ENCODE results near the gene SWT1. TPM values are rescaled to one million over a fixed set of nuclear protein-coding genes. Genes with fewer than 3 reads are reported as not detected.
A peak's percentile ranks its signal among the peaks of the same experiment; 100 is the strongest.
"Not testable (repeated sequence)": the region's sequence is repeated elsewhere in the genome, so short reads cannot be mapped to it uniquely, and the experiment has no call there.

Gene SWT1
- total and polyA plus RNA-seq, 2 of the 13 experiments (the other 11 are each of a cell fraction or from before 2014, with no cell fraction given), result 1.7 to 2.5 TPM

DNA sequence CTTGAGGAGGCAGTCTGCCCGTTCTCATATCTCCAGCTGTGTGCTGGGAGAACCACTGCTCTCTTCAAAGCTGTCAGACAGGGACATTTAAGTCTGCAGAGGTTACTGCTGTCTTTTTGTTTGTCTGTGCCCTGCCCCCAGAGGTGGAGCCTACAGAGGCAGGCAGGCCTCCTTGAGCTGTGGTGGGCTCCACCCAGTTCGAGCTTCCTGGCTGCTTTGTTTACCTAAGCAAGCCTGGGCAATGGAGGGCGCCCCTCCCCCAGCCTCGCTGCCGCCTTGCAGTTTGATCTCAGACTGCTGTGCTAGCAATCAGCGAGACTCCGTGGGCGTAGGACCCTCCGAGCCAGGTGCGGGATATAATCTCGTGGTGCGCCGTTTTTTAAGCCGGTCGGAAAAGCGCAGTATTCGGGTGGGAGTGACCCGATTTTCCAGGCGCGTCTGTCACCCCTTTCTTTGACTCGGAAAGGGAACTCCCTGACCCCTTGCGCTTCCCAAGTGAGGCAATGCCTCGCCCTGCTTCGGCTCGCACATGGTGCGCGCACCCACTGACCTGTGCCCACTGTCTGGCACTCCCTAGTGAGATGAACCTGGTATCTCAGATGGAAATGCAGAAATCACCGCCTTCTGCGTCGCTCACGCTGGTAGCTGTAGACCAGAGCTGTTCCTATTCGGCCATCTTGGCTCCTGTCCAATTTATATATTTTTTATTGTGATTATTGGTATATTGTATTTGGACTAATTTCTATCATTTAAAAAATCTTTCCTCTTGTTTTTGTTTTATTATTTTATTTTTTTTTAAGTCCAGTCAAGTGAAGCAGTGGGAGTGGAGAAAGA lies 100.4 kb downstream of the SWT1 start:
- H3K27ac ChIP-seq (ENCODE audit: extremely low read length, insufficient read depth, low read length); H4K20me1 ChIP-seq (ENCODE audit: insufficient read depth, low read length); H3K79me2 ChIP-seq (ENCODE audit: insufficient read depth, low read length); H3K36me3 ChIP-seq (replicated peaks in 1 of 2; ENCODE audit: control insufficient read depth in 1 of 2, insufficient read depth in 2 of 2, low read length in 2 of 2); CTCF ChIA-PET (ENCODE audit: low intra/inter-chr PET ratio, low total read pairs); POLR2A ChIA-PET; intact Hi-C loops (cut with micrococcal nuclease; ENCODE audit: unreplicated experiment); H3K4me3 ChIP-seq (replicated peaks in 1 of 3; ENCODE audit: insufficient read depth in 1 of 3, low read depth in 2 of 3, low read length in 3 of 3); H3K9ac ChIP-seq (ENCODE audit: insufficient read depth, low read depth, low read length); H2AFZ ChIP-seq (ENCODE audit: low read length); in situ Hi-C loops (cut with HindIII; ENCODE audit: extremely low pct_ligation_motif_present, low pct_unique_long_range_greater_than_20kb); H3K9me3 ChIP-seq (ENCODE audit: low read length); DNase-seq (ENCODE audit: low spot score); H3K27me3 ChIP-seq (ENCODE audit: control insufficient read depth in 1 of 2, insufficient read depth in 2 of 2, low read length in 2 of 2); FAIRE-seq; BruUV-seq (replicated peaks); H3K4me2 ChIP-seq (ENCODE audit: low read depth, low read length); ATAC-seq: not testable (repeated sequence)
- TF ChIP-seq, protein P1, sequence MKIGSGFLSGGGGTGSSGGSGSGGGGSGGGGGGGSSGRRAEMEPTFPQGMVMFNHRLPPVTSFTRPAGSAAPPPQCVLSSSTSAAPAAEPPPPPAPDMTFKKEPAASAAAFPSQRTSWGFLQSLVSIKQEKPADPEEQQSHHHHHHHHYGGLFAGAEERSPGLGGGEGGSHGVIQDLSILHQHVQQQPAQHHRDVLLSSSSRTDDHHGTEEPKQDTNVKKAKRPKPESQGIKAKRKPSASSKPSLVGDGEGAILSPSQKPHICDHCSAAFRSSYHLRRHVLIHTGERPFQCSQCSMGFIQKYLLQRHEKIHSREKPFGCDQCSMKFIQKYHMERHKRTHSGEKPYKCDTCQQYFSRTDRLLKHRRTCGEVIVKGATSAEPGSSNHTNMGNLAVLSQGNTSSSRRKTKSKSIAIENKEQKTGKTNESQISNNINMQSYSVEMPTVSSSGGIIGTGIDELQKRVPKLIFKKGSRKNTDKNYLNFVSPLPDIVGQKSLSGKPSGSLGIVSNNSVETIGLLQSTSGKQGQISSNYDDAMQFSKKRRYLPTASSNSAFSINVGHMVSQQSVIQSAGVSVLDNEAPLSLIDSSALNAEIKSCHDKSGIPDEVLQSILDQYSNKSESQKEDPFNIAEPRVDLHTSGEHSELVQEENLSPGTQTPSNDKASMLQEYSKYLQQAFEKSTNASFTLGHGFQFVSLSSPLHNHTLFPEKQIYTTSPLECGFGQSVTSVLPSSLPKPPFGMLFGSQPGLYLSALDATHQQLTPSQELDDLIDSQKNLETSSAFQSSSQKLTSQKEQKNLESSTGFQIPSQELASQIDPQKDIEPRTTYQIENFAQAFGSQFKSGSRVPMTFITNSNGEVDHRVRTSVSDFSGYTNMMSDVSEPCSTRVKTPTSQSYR (CRISPR knock-in tag; IDR thresholded peaks at IDR 0.05; ENCODE audit: borderline replicate concordance), result peak; percentile 62; the same call in 1 of the 2 replicates
- WGBS (ENCODE audit: low lambda C conversion rate), result 93% methylated on average over 10 of the region's 32 CpGs
- peaks cover 18% of the 10 kb centered on the region for H3K4me1 ChIP-seq (ENCODE audit: insufficient read depth, low read length)

DNA sequence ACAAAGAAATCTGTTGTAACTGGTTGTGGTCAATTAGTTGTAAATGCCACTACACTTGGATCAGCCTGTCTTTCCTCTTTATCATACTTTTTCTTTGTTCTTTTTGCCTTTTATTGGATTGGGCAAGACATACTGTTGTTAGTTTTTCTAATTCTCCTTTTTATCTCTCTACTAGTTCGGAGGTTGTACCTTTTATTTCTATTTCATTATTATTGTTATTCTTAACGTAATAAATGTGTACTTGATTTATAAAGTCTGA lies 100.9 kb downstream of the SWT1 start:
- Histone ChIP-seq H2AFZ (ENCODE audit: low read length) (no peak overlapping the region), H3K4me3 (replicated peaks in 1 of 3; ENCODE audit: insufficient read depth in 1 of 3, low read depth in 2 of 3, low read length in 3 of 3) (no peak overlapping the region), H3K4me1 (ENCODE audit: insufficient read depth, low read length) (peaks cover 18% of the 10 kb centered on the region), H3K27me3 (ENCODE audit: control insufficient read depth in 1 of 2, insufficient read depth in 2 of 2, low read length in 2 of 2) (no peaks in the 10 kb centered on the region), H3K9me3 (ENCODE audit: low read length) (no peaks in the 10 kb centered on the region), H3K79me2 (ENCODE audit: insufficient read depth, low read length) (no peaks in the 10 kb centered on the region), H3K36me3 (replicated peaks in 1 of 2; ENCODE audit: control insufficient read depth in 1 of 2, insufficient read depth in 2 of 2, low read length in 2 of 2) (no peaks in the 10 kb centered on the region), H4K20me1 (ENCODE audit: insufficient read depth, low read length) (no peaks in the 10 kb centered on the region), H3K4me2 (ENCODE audit: low read depth, low read length) (no peak overlapping the region), H3K9ac (ENCODE audit: insufficient read depth, low read depth, low read length) (no peak overlapping the region), H3K27ac (ENCODE audit: extremely low read length, insufficient read depth, low read length) (no peak overlapping the region)
- no peak for ATAC-seq
- intact Hi-C loops (cut with micrococcal nuclease; ENCODE audit: unreplicated experiment), result no loop called here
- BruUV-seq (replicated peaks), result no TSS peak
- CTCF ChIA-PET (ENCODE audit: low intra/inter-chr PET ratio, low total read pairs), result no interaction called here
- 94% methylated on average over 2 of the region's 2 CpGs for WGBS (ENCODE audit: low lambda C conversion rate)
- in situ Hi-C loops (cut with HindIII; ENCODE audit: extremely low pct_ligation_motif_present, low pct_unique_long_range_greater_than_20kb), result no loop called here
- no peak for DNase-seq (ENCODE audit: low spot score)
- POLR2A ChIA-PET, result no interaction called here
- no peak for FAIRE-seq
- TF ChIP-seq, protein P2, sequence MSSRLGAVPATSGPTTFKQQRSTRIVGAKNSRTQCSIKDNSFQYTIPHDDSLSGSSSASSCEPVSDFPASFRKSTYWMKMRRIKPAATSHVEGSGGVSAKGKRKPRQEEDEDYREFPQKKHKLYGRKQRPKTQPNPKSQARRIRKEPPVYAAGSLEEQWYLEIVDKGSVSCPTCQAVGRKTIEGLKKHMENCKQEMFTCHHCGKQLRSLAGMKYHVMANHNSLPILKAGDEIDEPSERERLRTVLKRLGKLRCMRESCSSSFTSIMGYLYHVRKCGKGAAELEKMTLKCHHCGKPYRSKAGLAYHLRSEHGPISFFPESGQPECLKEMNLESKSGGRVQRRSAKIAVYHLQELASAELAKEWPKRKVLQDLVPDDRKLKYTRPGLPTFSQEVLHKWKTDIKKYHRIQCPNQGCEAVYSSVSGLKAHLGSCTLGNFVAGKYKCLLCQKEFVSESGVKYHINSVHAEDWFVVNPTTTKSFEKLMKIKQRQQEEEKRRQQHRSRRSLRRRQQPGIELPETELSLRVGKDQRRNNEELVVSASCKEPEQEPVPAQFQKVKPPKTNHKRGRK (CRISPR knock-in tag; IDR thresholded peaks at IDR 0.05), result no peak

Data from HepG2 (cell line).